HepG2 (cell line): ENCODE measurements around the gene SLC35B1. TPM values are rescaled to one million over a fixed set of nuclear protein-coding genes. Genes with fewer than 3 reads are reported as not detected.

Experiments used
- KDM3A ChIP-seq: IDR thresholded peaks from 2 replicates; pipeline ENCODE4 v1.6.1; 2018; ENCODE audit warnings: low read depth, missing compliant biosample characterization
- MAZ ChIP-seq, 2 experiments: sonication (generic) in 1 of 2; formaldehyde crosslinking in 1 of 2; IDR thresholded peaks; 2 replicates each; pipeline versions ENCODE4 v1.5.0 to v1.6.1; 2012 to 2020; ENCODE audit warnings: low read depth in 2 of 2, mild to moderate bottlenecking in 2 of 2, borderline replicate concordance in 1 of 2, improper control_type of control experiment in 1 of 2, low read length in 1 of 2, missing genetic modification reagents in 1 of 2, moderate library complexity in 1 of 2
- NPAS2 ChIP-seq: sonication (generic); formaldehyde crosslinking; IDR thresholded peaks from 2 replicates; pipeline ENCODE4 v1.8.0; 2022; ENCODE audit warnings: mild to moderate bottlenecking, missing genetic modification reagents, borderline replicate concordance
- ZC3H13 ChIP-seq: sonication (generic); formaldehyde crosslinking; IDR thresholded peaks from 2 replicates; pipeline ENCODE4 v1.8.1; 2023; ENCODE audit warnings: mild to moderate bottlenecking, missing genetic modification reagents, moderate library complexity
- ZNF317 ChIP-seq: sonication (generic); formaldehyde crosslinking; IDR thresholded peaks from 2 replicates; pipeline ENCODE4 v1.5.0; 2020; ENCODE audit warnings: mild to moderate bottlenecking, missing genetic modification reagents
- ZNF337 ChIP-seq: sonication (generic); formaldehyde crosslinking; IDR thresholded peaks from 2 replicates; pipeline ENCODE4 v1.5.1; 2020; ENCODE audit warnings: missing genetic modification reagents, low read depth, mild to moderate bottlenecking, borderline replicate concordance
- ZNF530 ChIP-seq: sonication (generic); formaldehyde crosslinking; IDR thresholded peaks from 2 replicates; pipeline ENCODE4 v1.5.0; 2020; ENCODE audit warnings: low read depth, mild to moderate bottlenecking, missing genetic modification reagents
- polyA plus RNA-seq, 8 experiments: library from polyadenylated mRNA; depleted of rRNA in 3 of 8; stranded (reverse) in 7 of 8; unstranded in 1 of 8; fragments of >200 nt; fragmentation: Illumina TruSeq in 4 of 8; extraction: Trizol in 4 of 8; gene quantifications; 2 replicates each; pipeline versions ENCODE4 v1.2.1 to v1.2.3, GENCODE V29; 2011 to 2016; ENCODE audit warnings: low read depth in 4 of 8, missing spikeins in 1 of 8, mixed read lengths in 1 of 8; ENCODE audit not compliant: insufficient read depth in 1 of 8
- total RNA-seq, 5 experiments: library from RNA; depleted of rRNA; stranded (reverse); fragments of >200 nt; fragmentation: Illumina TruSeq; extraction: Trizol; gene quantifications; 2 replicates each; pipeline ENCODE4 v1.2.3, GENCODE V29; 2016; ENCODE audit warnings: low read depth in 1 of 5
- TF ChIP-seq, protein P1 (sequence below): sonication (generic); formaldehyde crosslinking; IDR thresholded peaks from 2 replicates; pipeline ENCODE4 v1.5.0; 2020; ENCODE audit warnings: mild to moderate bottlenecking, missing genetic modification reagents, borderline replicate concordance
- TF ChIP-seq, protein P2 (sequence below): sonication (generic); formaldehyde crosslinking; IDR thresholded peaks from 2 replicates; pipeline ENCODE4 v1.5.1; 2020; ENCODE audit warnings: missing genetic modification reagents, mild to moderate bottlenecking, borderline replicate concordance
- TF ChIP-seq, protein P3 (sequence below): sonication (generic); formaldehyde crosslinking; IDR thresholded peaks from 2 replicates; pipeline ENCODE4 v1.8.0; 2022; ENCODE audit warnings: missing genetic modification reagents, low read depth, mild to moderate bottlenecking, borderline replicate concordance
- TF ChIP-seq, protein P4 (sequence below): fragments of 450-650 bp; IDR thresholded peaks from 2 replicates; pipeline ENCODE4 v1.6.1; 2017
- TF ChIP-seq, protein P5 (sequence below): sonication (generic); formaldehyde crosslinking; conservative IDR thresholded peaks from 2 replicates; pipeline ENCODE4 v1.4.0; 2020; ENCODE audit warnings: missing genetic modification reagents

SLC35B1 gene
- total and polyA plus RNA-seq, 2 of the 13 experiments (the other 11 are each of a cell fraction or from before 2014, with no cell fraction given): 99.6 to 113 TPM

DNA sequence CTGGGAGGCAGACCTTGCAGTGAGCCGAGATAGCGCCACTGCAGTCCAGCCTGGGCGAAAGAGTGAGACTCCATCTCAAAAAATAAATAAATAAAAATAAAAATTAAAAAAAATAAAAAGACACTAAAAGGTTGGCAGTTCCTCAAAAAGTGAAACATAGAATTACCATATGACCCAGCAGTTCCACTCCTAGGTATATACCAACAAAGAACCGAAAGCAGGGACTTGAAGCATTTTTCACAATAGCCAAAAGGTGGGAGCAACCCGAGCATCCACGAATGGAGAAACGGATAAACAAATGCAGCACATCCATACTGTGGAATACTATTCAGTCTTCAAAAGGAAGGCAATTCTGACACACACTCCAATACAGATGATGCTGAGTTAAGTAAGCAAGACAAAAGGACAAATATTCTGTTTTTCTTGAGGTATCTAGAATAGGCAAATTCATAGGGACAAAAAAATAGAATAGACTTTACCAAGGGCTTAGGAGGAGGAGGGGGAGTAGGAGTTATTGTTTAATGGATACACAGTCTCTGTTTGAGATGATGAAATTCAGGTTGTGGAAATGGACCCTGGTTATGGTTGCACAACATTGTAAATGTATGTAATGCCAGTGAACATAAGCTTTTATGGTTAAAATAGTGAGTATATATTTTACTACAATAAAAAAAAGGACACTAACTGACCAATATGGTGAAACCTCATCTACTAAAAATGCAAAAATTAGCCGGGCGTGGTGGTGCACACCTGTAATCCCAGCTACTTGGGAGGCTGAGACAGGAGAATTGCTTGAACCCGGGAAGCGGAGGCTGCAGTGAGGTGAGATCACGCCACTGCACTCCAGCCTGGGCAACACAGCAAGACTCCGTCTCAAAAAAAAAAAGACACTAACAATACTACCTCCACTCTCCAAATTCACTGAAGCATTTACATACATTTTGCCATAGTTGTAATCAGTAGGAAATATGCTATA, 27.0 kb upstream of the SLC35B1 start (continued):
- TF ChIP-seq, protein P1, sequence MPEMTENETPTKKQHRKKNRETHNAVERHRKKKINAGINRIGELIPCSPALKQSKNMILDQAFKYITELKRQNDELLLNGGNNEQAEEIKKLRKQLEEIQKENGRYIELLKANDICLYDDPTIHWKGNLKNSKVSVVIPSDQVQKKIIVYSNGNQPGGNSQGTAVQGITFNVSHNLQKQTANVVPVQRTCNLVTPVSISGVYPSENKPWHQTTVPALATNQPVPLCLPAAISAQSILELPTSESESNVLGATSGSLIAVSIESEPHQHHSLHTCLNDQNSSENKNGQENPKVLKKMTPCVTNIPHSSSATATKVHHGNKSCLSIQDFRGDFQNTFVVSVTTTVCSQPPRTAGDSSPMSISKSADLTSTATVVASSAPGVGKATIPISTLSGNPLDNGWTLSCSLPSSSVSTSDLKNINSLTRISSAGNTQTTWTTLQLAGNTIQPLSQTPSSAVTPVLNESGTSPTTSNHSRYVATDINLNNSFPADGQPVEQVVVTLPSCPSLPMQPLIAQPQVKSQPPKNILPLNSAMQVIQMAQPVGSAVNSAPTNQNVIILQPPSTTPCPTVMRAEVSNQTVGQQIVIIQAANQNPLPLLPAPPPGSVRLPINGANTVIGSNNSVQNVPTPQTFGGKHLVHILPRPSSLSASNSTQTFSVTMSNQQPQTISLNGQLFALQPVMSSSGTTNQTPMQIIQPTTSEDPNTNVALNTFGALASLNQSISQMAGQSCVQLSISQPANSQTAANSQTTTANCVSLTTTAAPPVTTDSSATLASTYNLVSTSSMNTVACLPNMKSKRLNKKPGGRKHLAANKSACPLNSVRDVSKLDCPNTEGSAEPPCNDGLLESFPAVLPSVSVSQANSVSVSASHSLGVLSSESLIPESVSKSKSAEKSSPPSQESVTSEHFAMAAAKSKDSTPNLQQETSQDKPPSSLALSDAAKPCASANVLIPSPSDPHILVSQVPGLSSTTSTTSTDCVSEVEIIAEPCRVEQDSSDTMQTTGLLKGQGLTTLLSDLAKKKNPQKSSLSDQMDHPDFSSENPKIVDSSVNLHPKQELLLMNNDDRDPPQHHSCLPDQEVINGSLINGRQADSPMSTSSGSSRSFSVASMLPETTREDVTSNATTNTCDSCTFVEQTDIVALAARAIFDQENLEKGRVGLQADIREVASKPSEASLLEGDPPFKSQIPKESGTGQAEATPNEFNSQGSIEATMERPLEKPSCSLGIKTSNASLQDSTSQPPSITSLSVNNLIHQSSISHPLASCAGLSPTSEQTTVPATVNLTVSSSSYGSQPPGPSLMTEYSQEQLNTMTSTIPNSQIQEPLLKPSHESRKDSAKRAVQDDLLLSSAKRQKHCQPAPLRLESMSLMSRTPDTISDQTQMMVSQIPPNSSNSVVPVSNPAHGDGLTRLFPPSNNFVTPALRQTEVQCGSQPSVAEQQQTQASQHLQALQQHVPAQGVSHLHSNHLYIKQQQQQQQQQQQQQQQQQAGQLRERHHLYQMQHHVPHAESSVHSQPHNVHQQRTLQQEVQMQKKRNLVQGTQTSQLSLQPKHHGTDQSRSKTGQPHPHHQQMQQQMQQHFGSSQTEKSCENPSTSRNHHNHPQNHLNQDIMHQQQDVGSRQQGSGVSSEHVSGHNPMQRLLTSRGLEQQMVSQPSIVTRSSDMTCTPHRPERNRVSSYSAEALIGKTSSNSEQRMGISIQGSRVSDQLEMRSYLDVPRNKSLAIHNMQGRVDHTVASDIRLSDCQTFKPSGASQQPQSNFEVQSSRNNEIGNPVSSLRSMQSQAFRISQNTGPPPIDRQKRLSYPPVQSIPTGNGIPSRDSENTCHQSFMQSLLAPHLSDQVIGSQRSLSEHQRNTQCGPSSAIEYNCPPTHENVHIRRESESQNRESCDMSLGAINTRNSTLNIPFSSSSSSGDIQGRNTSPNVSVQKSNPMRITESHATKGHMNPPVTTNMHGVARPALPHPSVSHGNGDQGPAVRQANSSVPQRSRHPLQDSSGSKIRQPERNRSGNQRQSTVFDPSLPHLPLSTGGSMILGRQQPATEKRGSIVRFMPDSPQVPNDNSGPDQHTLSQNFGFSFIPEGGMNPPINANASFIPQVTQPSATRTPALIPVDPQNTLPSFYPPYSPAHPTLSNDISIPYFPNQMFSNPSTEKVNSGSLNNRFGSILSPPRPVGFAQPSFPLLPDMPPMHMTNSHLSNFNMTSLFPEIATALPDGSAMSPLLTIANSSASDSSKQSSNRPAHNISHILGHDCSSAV: no peak
- TF ChIP-seq MAZ (IDR thresholded peaks at IDR 0.05; ENCODE audit: borderline replicate concordance, low read depth, low read length): no peak
- TF ChIP-seq MAZ (CRISPR knock-in tag; IDR thresholded peaks at IDR 0.05; ENCODE audit: low read depth): no peak
- TF ChIP-seq, protein P2, sequence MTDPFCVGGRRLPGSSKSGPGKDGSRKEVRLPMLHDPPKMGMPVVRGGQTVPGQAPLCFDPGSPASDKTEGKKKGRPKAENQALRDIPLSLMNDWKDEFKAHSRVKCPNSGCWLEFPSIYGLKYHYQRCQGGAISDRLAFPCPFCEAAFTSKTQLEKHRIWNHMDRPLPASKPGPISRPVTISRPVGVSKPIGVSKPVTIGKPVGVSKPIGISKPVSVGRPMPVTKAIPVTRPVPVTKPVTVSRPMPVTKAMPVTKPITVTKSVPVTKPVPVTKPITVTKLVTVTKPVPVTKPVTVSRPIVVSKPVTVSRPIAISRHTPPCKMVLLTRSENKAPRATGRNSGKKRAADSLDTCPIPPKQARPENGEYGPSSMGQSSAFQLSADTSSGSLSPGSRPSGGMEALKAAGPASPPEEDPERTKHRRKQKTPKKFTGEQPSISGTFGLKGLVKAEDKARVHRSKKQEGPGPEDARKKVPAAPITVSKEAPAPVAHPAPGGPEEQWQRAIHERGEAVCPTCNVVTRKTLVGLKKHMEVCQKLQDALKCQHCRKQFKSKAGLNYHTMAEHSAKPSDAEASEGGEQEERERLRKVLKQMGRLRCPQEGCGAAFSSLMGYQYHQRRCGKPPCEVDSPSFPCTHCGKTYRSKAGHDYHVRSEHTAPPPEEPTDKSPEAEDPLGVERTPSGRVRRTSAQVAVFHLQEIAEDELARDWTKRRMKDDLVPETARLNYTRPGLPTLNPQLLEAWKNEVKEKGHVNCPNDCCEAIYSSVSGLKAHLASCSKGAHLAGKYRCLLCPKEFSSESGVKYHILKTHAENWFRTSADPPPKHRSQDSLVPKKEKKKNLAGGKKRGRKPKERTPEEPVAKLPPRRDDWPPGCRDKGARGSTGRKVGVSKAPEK: no peak
- TF ChIP-seq KDM3A (CRISPR knock-in tag): no peak
- no peak for TF ChIP-seq ZC3H13 (CRISPR knock-in tag)
- no peak for TF ChIP-seq NPAS2 (CRISPR knock-in tag)
- TF ChIP-seq, protein P3, sequence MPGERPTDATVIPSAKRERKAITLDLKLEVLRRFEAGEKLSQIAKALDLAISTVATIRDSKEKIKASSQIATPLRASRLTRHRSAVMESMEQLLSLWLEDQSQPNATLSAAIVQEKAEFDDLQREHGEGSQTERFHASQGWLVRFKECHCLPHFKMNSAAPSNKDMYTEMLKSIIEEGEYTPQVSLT (CRISPR knock-in tag): no peak
- TF ChIP-seq, protein P4, sequence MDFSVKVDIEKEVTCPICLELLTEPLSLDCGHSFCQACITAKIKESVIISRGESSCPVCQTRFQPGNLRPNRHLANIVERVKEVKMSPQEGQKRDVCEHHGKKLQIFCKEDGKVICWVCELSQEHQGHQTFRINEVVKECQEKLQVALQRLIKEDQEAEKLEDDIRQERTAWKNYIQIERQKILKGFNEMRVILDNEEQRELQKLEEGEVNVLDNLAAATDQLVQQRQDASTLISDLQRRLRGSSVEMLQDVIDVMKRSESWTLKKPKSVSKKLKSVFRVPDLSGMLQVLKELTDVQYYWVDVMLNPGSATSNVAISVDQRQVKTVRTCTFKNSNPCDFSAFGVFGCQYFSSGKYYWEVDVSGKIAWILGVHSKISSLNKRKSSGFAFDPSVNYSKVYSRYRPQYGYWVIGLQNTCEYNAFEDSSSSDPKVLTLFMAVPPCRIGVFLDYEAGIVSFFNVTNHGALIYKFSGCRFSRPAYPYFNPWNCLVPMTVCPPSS: no peak
- TF ChIP-seq ZNF337 (CRISPR knock-in tag): no peak
- no peak for TF ChIP-seq ZNF317 (CRISPR knock-in tag)
- TF ChIP-seq, protein P5, sequence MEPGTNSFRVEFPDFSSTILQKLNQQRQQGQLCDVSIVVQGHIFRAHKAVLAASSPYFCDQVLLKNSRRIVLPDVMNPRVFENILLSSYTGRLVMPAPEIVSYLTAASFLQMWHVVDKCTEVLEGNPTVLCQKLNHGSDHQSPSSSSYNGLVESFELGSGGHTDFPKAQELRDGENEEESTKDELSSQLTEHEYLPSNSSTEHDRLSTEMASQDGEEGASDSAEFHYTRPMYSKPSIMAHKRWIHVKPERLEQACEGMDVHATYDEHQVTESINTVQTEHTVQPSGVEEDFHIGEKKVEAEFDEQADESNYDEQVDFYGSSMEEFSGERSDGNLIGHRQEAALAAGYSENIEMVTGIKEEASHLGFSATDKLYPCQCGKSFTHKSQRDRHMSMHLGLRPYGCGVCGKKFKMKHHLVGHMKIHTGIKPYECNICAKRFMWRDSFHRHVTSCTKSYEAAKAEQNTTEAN (CRISPR knock-in tag): no peak
- no peak for TF ChIP-seq ZNF530 (CRISPR knock-in tag)
